Adipose tissue (tissue), 3 donors: ENCODE measurements around the gene NINJ1. TPM values are rescaled to one million over a fixed set of nuclear protein-coding genes. Genes with fewer than 3 reads are reported as not detected.
"Not testable (repeated sequence)": the region's sequence is repeated elsewhere in the genome, so short reads cannot be mapped to it uniquely, and the experiment has no call there.

ENCODE experiments used
- H3K27ac ChIP-seq: one replicate; pipeline ENCODE4 v1.5.1; 2013; ENCODE audit warnings: low read depth, low read length
- whole genome bisulfite sequencing, 3 donors: extraction: QIAGEN DNeasy Blood & Tissue Kit; methylation state at CpG; one replicate each; pipeline ENCODE4 v1.1.7; 2013; 5-methylcytosine and 5-hydroxymethylcytosine counted together
- polyA plus RNA-seq, 3 donors: library from polyadenylated mRNA; stranded (reverse); fragments of 200-250 nt; gene quantifications; one replicate each; pipeline ENCODE4 v1.2.3, GENCODE V29; 2013
- donor health status: healthy with polysubstance abuse.
- donor health status: Bipolar disorder and iron deficiency.
- donor health status: healthy.

The NINJ1 gene
- polyA plus RNA-seq, 3 donors: 22.3 to 100 (median 82.1) TPM

GRCh38 chr9:93112864-93113389, 21.1 kb downstream of the NINJ1 start:
- WGBS, 3 donors: 84 to 91% (median 88%) methylated on average over 13 of the region's 13 CpGs
- H3K27ac ChIP-seq: no peak overlapping the region

- WGBS, 3 donors: 72 to 89% (median 77%) methylated on average over 15 of the region's 15 CpGs
- peak overlapping the region; percentile 57 for H3K27ac ChIP-seq
Measured at GRCh38 chr9:93112116-93112863, 21.8 kb downstream of the NINJ1 start.

- peak overlapping the region; percentile 57 for H3K27ac ChIP-seq
- WGBS, 3 donors: 73 to 91% (median 76%) methylated on average over 18 of the region's 18 CpGs
Measured at GRCh38 chr9:93111371-93112115, 22.5 kb downstream of the NINJ1 start.

DNA sequence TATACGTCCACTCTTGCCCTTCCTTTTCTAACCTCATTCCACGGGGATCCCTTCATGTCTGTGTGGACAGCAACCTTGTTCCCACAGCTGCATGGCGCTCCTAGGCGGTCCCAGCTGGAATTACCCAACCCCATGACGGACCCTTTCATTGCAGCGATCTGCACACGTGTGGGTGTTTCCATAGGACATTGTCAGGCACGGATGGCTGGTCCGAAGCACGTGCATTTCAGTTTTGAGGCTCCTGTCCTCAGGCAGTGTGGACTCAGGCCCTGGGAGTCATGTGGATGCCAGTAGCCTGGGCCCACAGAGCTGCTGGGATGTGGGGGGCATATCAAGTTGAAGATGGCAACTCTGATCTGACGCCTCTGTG, 23.1 kb downstream of the NINJ1 start:
- 84 to 86% (median 85%) methylated on average over 11 of the region's 11 CpGs for WGBS, 3 donors
- peak overlapping the region; percentile 57 for H3K27ac ChIP-seq

DNA sequence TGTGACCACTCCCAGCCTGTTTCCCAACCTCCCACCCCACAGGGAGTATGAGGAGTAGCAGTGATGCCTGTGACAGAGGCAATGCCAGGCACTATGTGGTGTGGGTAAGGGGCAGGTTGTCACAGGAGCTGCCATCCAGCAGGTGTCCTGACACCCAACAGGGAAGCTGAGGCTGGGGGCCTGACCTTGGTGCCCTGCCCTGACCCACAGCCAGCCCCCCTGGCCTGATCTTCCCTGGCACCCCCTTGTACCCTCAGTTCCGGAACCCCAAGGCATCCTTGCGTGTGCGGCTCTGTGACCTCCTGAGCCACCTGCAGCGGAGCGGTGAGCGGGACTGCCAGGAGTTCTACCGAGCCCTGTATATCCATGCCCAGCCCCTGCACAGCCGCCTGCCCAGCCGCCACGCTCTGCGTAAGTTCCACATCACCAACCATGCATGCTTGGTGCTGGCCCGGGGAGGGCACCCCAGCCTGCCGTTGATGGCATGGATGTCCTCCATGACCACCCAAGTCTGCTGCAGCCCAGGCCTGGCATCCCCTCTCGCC, 23.7 kb downstream of the NINJ1 start:
- H3K27ac ChIP-seq: no peak overlapping the region
- WGBS, 3 donors: 95 to 96% (median 96%) methylated on average over 14 of the region's 14 CpGs

GRCh38 chr9:93108291-93109041, 25.6 kb downstream of the NINJ1 start:
- H3K27ac ChIP-seq: no peak overlapping the region
- WGBS, 3 donors: 84 to 89% (median 86%) methylated on average over 15 of the region's 15 CpGs

DNA sequence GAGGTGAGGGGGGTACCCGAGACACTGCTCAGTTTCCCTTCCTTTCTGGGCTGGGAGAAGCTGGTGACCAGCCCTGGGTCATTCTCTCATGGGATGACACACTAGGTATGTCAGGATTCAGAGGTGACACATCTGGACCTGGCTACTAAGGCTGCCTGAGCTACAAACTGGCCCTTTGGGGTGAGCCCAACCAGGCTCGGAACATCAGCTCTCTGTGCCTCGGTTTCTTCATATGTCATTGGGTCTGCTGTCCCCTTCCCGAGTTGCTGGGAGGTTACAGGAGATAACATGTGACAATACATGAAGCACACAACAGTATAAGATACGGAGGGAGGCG, 26.3 kb downstream of the NINJ1 start:
- H3K27ac ChIP-seq: no peak overlapping the region
- 88 to 94% (median 90%) methylated on average over 6 of the region's 6 CpGs for WGBS, 3 donors

- WGBS, 3 donors: 83 to 95% (median 84%) methylated on average over 14 of the region's 14 CpGs
- no peak overlapping the region for H3K27ac ChIP-seq
Measured at GRCh38 chr9:93107151-93107824, 26.8 kb downstream of the NINJ1 start.

DNA sequence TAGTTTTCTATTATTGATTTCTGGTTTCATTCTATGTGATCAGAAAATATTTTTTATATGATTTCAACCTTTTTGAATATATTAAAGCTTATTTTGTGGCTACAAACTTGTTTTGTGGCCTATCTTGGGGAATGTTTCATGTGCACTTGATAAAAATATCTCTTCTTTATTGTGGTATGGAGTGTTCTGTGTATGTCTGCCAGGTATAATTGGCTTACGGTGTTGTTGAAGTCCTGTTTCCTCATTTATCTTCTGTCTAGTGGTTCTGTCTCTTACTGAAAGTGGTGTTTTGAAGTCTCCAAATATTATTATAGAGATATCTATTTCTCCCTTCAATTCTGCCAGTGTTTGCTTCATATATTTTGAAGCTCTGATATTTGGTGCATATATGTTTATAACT, 28.4 kb downstream of the NINJ1 start:
- 87 to 88% (median 87%) methylated on average over 1 of the region's 1 CpG for WGBS, 3 donors
- H3K27ac ChIP-seq: no peak overlapping the region

GRCh38 chr9:93101086-93101485, 33.0 kb downstream of the NINJ1 start:
- not testable (repeated sequence) for H3K27ac ChIP-seq
- 95 to 96% (median 96%) methylated on average over 11 of the region's 11 CpGs for WGBS, 3 donors

- 92 to 96% (median 92%) methylated on average over 8 of the region's 8 CpGs for WGBS, 3 donors
- H3K27ac ChIP-seq: no peak overlapping the region
Measured at GRCh38 chr9:93100276-93100636, 33.8 kb downstream of the NINJ1 start.

GRCh38 chr9:93099551-93100275, 34.3 kb downstream of the NINJ1 start:
- H3K27ac ChIP-seq: peak overlapping the region; percentile 15
- WGBS, 3 donors: 81 to 90% (median 86%) methylated on average over 16 of the region's 16 CpGs

GRCh38 chr9:93098236-93098946, 35.7 kb downstream of the NINJ1 start:
- WGBS, 3 donors: 14 to 51% (median 15%) methylated on average over 15 of the region's 15 CpGs
- H3K27ac ChIP-seq: peak overlapping the region; percentile 17

DNA sequence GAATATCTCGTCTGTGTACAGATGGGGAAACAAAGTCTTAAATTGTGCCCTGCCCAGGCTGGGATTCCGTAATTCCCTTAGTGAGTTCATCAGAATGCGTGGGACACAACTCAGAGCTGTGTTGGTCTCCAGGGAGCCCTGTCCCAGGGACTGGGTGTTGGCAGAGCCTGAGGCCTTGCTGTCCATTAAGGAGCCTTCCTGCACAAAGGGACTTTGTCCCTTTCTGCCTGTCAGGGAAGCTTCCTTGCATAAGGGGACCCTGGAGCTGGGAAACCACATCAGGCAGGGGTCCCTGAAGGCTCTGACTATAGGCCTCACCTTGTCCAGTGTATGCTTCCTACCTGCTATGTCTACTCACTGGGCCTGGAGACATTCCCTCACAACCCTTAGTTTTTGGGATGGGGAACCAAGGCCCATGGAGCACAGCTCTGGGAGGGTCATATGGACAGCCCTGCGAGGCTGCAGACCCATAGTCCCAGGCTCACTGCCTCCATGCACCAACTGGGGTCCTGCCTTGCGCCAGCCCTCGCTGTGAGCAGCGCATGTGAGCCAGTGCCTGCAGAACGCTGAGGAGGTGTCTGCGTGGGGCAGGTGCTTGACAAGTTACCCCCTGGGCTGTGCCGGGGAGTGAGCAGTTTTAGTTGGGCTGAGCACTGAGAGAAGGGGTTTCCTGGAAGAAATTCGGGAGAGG, 36.4 kb downstream of the NINJ1 start:
- no peak overlapping the region for H3K27ac ChIP-seq
- WGBS, 3 donors: 66 to 89% (median 68%) methylated on average over 11 of the region's 11 CpGs

DNA sequence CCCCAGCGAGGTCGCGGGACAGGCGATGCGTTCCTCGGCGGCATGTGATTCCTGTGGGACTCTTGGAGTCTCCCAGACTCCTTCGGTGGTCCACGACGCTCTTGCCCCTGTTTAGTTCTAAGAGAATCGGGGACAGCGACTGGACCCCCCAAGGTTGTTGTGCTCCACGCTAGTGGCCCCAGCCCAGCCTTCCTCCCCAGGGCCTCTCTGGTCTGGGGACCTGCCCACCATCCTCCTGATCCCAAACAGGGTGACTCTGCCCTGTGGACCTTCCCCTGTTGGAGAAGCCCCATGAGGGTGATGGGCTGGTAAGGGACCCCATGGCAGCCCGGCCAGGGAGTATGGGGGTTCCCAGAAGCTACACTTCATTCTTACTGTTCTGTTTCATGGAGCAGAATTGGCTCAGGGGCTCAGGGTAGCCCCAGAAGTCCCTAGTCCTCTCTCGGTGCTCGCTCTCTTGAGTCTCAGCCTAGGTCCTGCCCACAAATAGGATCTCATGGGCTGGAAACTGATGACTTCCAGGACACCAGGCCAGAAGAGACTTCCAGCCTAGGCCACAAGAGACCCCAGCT, 37.2 kb downstream of the NINJ1 start:
- 10 to 14% (median 11%) methylated on average over 16 of the region's 16 CpGs for WGBS, 3 donors
- H3K27ac ChIP-seq: peak overlapping the region; percentile 34

DNA sequence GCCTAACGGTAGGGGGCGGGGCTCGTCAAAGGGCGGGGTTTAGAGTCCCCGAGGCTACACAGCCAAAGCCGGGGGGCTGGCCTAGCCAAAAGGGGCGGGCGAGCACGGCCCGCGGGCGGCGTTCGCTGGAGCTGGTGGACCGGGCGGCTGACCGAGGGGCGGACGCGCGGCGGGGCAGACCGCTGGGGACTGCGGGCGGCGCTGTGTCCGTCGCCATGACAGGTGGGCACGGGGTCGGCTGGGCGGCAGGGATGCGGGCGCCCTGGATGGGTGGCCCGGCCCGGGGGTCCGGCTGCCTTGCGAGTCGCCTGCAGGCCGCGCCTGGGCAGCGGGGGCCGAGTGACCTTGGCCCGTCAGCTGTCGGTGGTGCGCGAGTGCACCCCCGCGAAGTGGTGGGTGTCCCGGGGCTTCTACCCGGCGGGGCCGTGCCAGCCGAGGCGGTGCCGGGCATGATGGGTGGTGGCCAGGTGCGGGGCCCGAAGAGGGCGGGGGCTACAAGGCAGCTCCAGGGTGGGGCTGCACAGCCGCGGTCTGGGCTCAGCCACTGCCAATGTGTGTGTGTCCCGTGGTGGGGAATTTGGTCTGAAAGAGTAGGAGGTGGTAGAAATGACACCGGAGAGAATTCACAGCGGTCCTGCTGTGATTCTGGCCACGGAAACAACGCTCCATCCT, 37.8 kb downstream of the NINJ1 start, which contains the start of gene CARD19:
TSS of gene CARD19 (plus strand) at position 87 of the 672 bp plus-strand sequence. CDS start at position 216, 129 bp downstream.
- peak within 1 kb of the TSS; percentile 95 for H3K27ac ChIP-seq
- WGBS, 3 donors: 0 to 1% (median 0%) methylated on average over 48 to 65 of the region's 65 CpGs
